Upper lobe of left lung (tissue), 6 donors: ENCODE results near the gene TTC28. TPM values are rescaled to one million over a fixed set of nuclear protein-coding genes. Genes with fewer than 3 reads are reported as not detected.
A peak's percentile ranks its signal among the peaks of the same experiment; 100 is the strongest.

Experiments
- ATAC-seq, 2 donors: fragments of 200-7000 bp; cut with Tn5 transposase; one replicate each; pipeline ENCODE4 v1.9.1; 2022; ENCODE audit warnings: mild to moderate bottlenecking in 2 of 2, moderate library complexity in 2 of 2; ENCODE audit not compliant: low FRiP score in 2 of 2
- DNase-seq, 2 donors: peaks; one replicate each; pipeline ENCODE4 v3.0.0-alpha.2; 2019 to 2020
- H3K27ac ChIP-seq, 4 donors: fragments of 200-600 bp; sonication (generic); one replicate each; pipeline ENCODE4 v1.5.1; 2016 to 2019
- H3K27me3 ChIP-seq, 4 donors: fragments of 200-600 bp; sonication (generic); one replicate each; pipeline ENCODE4 v1.5.1; 2017 to 2019
- H3K36me3 ChIP-seq, 4 donors: fragments of 200-600 bp; sonication (generic); one replicate each; pipeline ENCODE4 v1.5.1; 2016 to 2019
- H3K4me1 ChIP-seq, 4 donors: fragments of 200-600 bp; sonication (generic); one replicate each; pipeline ENCODE4 v1.5.1; 2018 to 2019
- H3K4me3 ChIP-seq, 4 donors: fragments of 200-600 bp; sonication (generic); one replicate each; pipeline ENCODE4 v1.5.1; 2017 to 2019; ENCODE audit warnings: mild to moderate bottlenecking in 2 of 4, moderate library complexity in 1 of 4
- H3K9me3 ChIP-seq, 4 donors: fragments of 200-600 bp; sonication (generic); one replicate each; pipeline ENCODE4 v1.5.1; 2018 to 2019
- EP300 ChIP-seq, 4 donors: sonication (generic); formaldehyde crosslinking; IDR thresholded peaks; one replicate each; pipeline ENCODE4 v1.5.1; 2017; ENCODE audit warnings: antibody characterized with exemption in 4 of 4, control low read depth in 2 of 4
- POLR2A ChIP-seq, 4 donors: fragments of 450-650 bp; IDR thresholded peaks; one replicate each; pipeline ENCODE4 v1.5.1; 2016 to 2017; ENCODE audit warnings: antibody characterized with exemption in 4 of 4, mild to moderate bottlenecking in 2 of 4
- POLR2AphosphoS5 ChIP-seq, 2 donors: sonication (generic); formaldehyde crosslinking; IDR thresholded peaks; one replicate each; pipeline ENCODE4 v1.5.1; 2017; ENCODE audit warnings: antibody characterized with exemption in 2 of 2
- WGBS, 2 donors: methylation state at CpG; one replicate each; pipeline ENCODE4 v1.1.5; 2017 to 2018; 5-methylcytosine and 5-hydroxymethylcytosine counted together
- total RNA-seq, 6 donors: library from RNA; depleted of rRNA in 4 of 6; stranded (reverse); fragments of >200 nt in 4 of 6; gene quantifications; one replicate each; pipeline versions ENCODE4 v1.1.0 to v1.2.1, GENCODE V29; 2016 to 2021
- TF ChIP-seq, protein P1 (sequence below), 6 experiments: fragments of 450-650 bp in 4 of 6; fragments of 200-600 bp in 2 of 6; sonication (generic) in 2 of 6; IDR thresholded peaks; one replicate each; pipeline ENCODE4 v1.5.1; 2016 to 2019; ENCODE audit warnings: antibody characterized with exemption in 6 of 6
- donor health status: DM: no; HTN: no; CAD: no; lungs with moderate emphysema.
- donor health status: DM: no; HTN: yes; CAD: no; lungs with severe emphysema.

The TTC28 gene
- total RNA-seq, 6 donors from 2014 or later, result 30.1 to 69.4 (median 41.4) TPM

DNA sequence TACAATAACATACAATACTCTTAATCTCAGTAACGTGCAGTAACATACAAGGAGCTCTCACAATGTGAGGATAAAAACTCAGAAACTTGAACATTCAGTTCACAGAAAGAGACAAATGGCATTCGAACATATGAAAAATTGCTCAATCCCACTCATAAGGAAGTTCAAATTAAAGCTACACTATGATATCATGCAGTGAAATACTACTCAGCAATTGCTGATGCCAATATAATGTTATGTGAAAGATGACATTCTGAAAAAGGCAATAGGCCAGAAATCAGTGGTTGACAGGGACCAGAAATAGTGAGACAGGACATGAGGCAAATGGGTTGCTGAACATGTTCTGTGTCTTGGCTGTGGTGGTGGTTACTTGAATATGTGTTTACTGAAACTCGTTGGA lies 726.9 kb downstream of the TTC28 start:
- no peak for DNase-seq
- Histone ChIP-seq H3K4me1 (peaks cover 0 to 8% (median 0%) of the 10 kb centered on the region in 4 donors), H3K9me3 (no peaks in the 10 kb centered on the region), H3K27ac (no peak overlapping the region), H3K36me3 (no peaks in the 10 kb centered on the region), H3K4me3 (no peak overlapping the region), H3K27me3 (no peaks in the 10 kb centered on the region)
- peak in 1 of 2 donors; percentile 34 for ATAC-seq
- no peak for TF ChIP-seq EP300 (IDR thresholded peaks at IDR 0.05)
- TF ChIP-seq POLR2AphosphoS5 (IDR thresholded peaks at IDR 0.05), result no peak
- no peak for TF ChIP-seq POLR2A (IDR thresholded peaks at IDR 0.05)
- TF ChIP-seq, protein P1, sequence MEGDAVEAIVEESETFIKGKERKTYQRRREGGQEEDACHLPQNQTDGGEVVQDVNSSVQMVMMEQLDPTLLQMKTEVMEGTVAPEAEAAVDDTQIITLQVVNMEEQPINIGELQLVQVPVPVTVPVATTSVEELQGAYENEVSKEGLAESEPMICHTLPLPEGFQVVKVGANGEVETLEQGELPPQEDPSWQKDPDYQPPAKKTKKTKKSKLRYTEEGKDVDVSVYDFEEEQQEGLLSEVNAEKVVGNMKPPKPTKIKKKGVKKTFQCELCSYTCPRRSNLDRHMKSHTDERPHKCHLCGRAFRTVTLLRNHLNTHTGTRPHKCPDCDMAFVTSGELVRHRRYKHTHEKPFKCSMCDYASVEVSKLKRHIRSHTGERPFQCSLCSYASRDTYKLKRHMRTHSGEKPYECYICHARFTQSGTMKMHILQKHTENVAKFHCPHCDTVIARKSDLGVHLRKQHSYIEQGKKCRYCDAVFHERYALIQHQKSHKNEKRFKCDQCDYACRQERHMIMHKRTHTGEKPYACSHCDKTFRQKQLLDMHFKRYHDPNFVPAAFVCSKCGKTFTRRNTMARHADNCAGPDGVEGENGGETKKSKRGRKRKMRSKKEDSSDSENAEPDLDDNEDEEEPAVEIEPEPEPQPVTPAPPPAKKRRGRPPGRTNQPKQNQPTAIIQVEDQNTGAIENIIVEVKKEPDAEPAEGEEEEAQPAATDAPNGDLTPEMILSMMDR (IDR thresholded peaks at IDR 0.05), result no peak
- WGBS, 2 donors, result 62% methylated on average over 3 of the region's 3 CpGs

DNA sequence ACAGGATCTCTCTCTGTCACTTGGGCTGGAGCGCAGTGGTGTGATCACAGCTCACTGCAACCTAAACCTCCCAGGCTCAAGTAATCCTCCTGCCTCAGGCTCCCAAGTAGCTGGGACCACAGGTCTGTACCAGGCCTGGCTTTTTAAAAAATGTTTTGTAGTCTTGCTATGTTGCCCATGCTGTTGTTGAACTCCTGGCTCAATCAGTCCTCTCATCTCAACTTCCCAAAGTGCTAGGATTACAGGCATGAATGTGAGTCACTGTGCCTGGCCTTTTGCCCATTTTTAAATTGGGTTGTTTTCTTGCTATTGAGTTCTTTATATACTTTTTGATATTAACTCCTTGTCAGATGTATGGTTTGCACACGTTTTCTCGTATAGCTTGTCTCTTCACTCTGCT lies 727.5 kb downstream of the TTC28 start:
- no peaks in the 10 kb centered on the region for H3K36me3 ChIP-seq
- no peak for TF ChIP-seq POLR2A (IDR thresholded peaks at IDR 0.05)
- no peak for TF ChIP-seq EP300 (IDR thresholded peaks at IDR 0.05)
- TF ChIP-seq POLR2AphosphoS5 (IDR thresholded peaks at IDR 0.05), result no peak
- no peak overlapping the region for H3K4me3 ChIP-seq
- WGBS, 2 donors, result 85% methylated on average over 3 of the region's 3 CpGs
- no peak overlapping the region for H3K27ac ChIP-seq
- ATAC-seq (no peak), DNase-seq (no peak)
- H3K9me3 ChIP-seq, result no peaks in the 10 kb centered on the region
- H3K4me1 ChIP-seq, result peaks cover 0 to 8% (median 0%) of the 10 kb centered on the region in 4 donors
- no peaks in the 10 kb centered on the region for H3K27me3 ChIP-seq

DNA sequence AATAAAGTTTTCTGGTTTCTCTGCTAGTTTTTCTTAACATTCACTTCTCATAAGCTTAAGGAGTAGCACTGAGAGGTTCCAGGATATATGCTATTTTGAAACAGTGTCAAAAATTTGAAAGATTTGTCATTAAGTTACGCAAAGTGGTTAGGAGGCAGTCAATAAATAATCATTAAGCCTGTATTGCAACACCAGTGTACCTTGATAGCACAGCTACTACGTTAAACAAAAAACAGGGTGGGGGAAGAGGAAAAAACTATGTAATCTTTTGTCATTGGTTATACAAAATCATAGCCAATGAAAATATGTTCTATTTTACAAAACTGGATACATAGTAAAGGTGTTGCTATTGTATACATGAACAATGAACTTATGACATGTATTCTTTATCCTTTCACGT lies 730.2 kb downstream of the TTC28 start:
- no peak for DNase-seq
- WGBS, 2 donors, result 81% methylated on average over 3 of the region's 3 CpGs
- no peaks in the 10 kb centered on the region for H3K27me3 ChIP-seq
- ATAC-seq, result no peak
- H3K27ac ChIP-seq, result no peak overlapping the region
- peaks cover 0 to 8% (median 0%) of the 10 kb centered on the region in 4 donors for H3K4me1 ChIP-seq
- TF ChIP-seq, protein P1 (IDR thresholded peaks at IDR 0.05), result no peak
- TF ChIP-seq EP300 (IDR thresholded peaks at IDR 0.05) (no peak), POLR2AphosphoS5 (IDR thresholded peaks at IDR 0.05) (no peak), POLR2A (IDR thresholded peaks at IDR 0.05) (no peak)
- H3K9me3 ChIP-seq, result no peaks in the 10 kb centered on the region
- H3K4me3 ChIP-seq, result no peak overlapping the region
- H3K36me3 ChIP-seq, result no peaks in the 10 kb centered on the region

GRCh38 chr22:27948569-27948968 lies 731.1 kb downstream of the TTC28 start:
- Histone ChIP-seq H3K9me3 (no peaks in the 10 kb centered on the region), H3K27ac (no peak overlapping the region), H3K36me3 (no peaks in the 10 kb centered on the region), H3K4me1 (peaks cover 0 to 8% (median 0%) of the 10 kb centered on the region in 4 donors), H3K4me3 (no peak overlapping the region), H3K27me3 (no peaks in the 10 kb centered on the region)
- TF ChIP-seq POLR2AphosphoS5 (IDR thresholded peaks at IDR 0.05) (no peak), EP300 (IDR thresholded peaks at IDR 0.05) (no peak), POLR2A (IDR thresholded peaks at IDR 0.05) (no peak)
- TF ChIP-seq, protein P1 (IDR thresholded peaks at IDR 0.05), result no peak
- no peak for ATAC-seq
- DNase-seq, result no peak
- WGBS, 2 donors, result 89 to 96% methylated on average over 2 of the region's 2 CpGs

GRCh38 chr22:27947448-27947847 lies 732.2 kb downstream of the TTC28 start:
- no peak for TF ChIP-seq EP300 (IDR thresholded peaks at IDR 0.05)

GRCh38 chr22:27941143-27941542 lies 738.5 kb downstream of the TTC28 start:
- no peak overlapping the region for H3K27ac ChIP-seq
- DNase-seq (no peak), ATAC-seq (no peak)
- peaks cover 0 to 5% (median under 1%) of the 10 kb centered on the region in 4 donors for H3K36me3 ChIP-seq
- no peaks in the 10 kb centered on the region for H3K4me1 ChIP-seq
- TF ChIP-seq POLR2A (IDR thresholded peaks at IDR 0.05) (no peak), POLR2AphosphoS5 (IDR thresholded peaks at IDR 0.05) (no peak), EP300 (IDR thresholded peaks at IDR 0.05) (no peak)
- TF ChIP-seq, protein P1 (IDR thresholded peaks at IDR 0.05), result no peak
- no peaks in the 10 kb centered on the region for H3K27me3 ChIP-seq
- no peaks in the 10 kb centered on the region for H3K9me3 ChIP-seq
- H3K4me3 ChIP-seq, result no peak overlapping the region

More at GRCh38 chr22:27947448-27947847, 732.2 kb downstream of the TTC28 start:
- H3K9me3 ChIP-seq, result no peaks in the 10 kb centered on the region
- peaks cover 0 to 8% (median 0%) of the 10 kb centered on the region in 4 donors for H3K4me1 ChIP-seq
- peaks cover 0 to 2% (median under 1%) of the 10 kb centered on the region in 4 donors for H3K36me3 ChIP-seq
- DNase-seq (no peak), ATAC-seq (no peak)
- 93 to 98% methylated on average over 4 of the region's 4 CpGs for WGBS, 2 donors
- H3K27me3 ChIP-seq, result no peaks in the 10 kb centered on the region
- H3K4me3 ChIP-seq, result no peak overlapping the region
- no peak overlapping the region for H3K27ac ChIP-seq
